Activated CD4-positive, alpha-beta memory T cell treated with anti-CD3 and anti-CD28 coated beads for 36 hours (primary cell): ENCODE data around the gene ZBTB20. TPM values are rescaled to one million over a fixed set of nuclear protein-coding genes. Genes with fewer than 3 reads are reported as not detected.

Experiments
- CTCF ChIA-PET: fragments of 350-600 bp; sonication (Branson Sonifier 250); formaldehyde crosslinking; loops from one replicate; lab custom pipeline; 2021; ENCODE audit warnings: antibody characterized with exemption, inconsistent platforms; lab: Charles Lee
- POLR2A ChIA-PET: fragments of 350-600 bp; sonication (Branson Sonifier 250); formaldehyde crosslinking; loops from one replicate; lab custom pipeline; 2021; ENCODE audit warnings: antibody characterized with exemption; lab: Charles Lee
- DNase-seq: peaks from one replicate; pipeline ENCODE4 v3.0.0-alpha.2; 2020
- H3K27ac Mint-ChIP-seq: one replicate; pipeline ENCODE4 v1.8.0; 2021; ENCODE audit warnings: mixed read lengths
- H3K27me3 Mint-ChIP-seq: one replicate; pipeline ENCODE4 v1.8.0; 2021; ENCODE audit warnings: mixed read lengths
- H3K36me3 Mint-ChIP-seq: one replicate; pipeline ENCODE4 v1.8.0; 2021; ENCODE audit warnings: mixed read lengths
- H3K4me1 Mint-ChIP-seq: one replicate; pipeline ENCODE4 v1.8.0; 2021; ENCODE audit warnings: low read depth, mixed read lengths
- H3K4me3 Mint-ChIP-seq: one replicate; pipeline ENCODE4 v1.8.0; 2021; ENCODE audit warnings: mild to moderate bottlenecking, mixed read lengths
- H3K9me3 Mint-ChIP-seq: one replicate; pipeline ENCODE4 v1.8.0; 2021; ENCODE audit warnings: mixed read lengths
- intact Hi-C: fragments of 100-400 bp; cut with micrococcal nuclease; formaldehyde crosslinking; loops from one replicate; pipeline ENCODE4 v1.15.1; 2023
- total RNA-seq, 2 experiments: library from RNA; stranded (reverse); gene quantifications; one replicate each; pipeline ENCODE4 v1.2.3, GENCODE V29; 2021

ZBTB20 gene
- total RNA-seq, 2 experiments from 2014 or later: 4.4 to 5.4 TPM

GRCh38 chr3:114314282-114314681, 832.8 kb downstream of the ZBTB20 start:
- CTCF ChIA-PET: interaction anchor here (1.1 to 1.2 kb wide), 2 partner anchors 11 to 99 kb away, joined by 3 read pairs; no protein-coding TSS in a partner anchor
- intact Hi-C loops: loop anchor here (10.0 kb wide), 1 partner anchor 1341 kb away; no protein-coding TSS in a partner anchor
- H3K27me3 Mint-ChIP-seq: no peaks in the 10 kb centered on the region
- H3K4me3 Mint-ChIP-seq: no peak overlapping the region
- POLR2A ChIA-PET: interaction anchor here (1.2 to 1.8 kb wide), 4 partner anchors 9 to 24 kb away, joined by 5 to 14 read pairs (median 10); partner anchors contain the start of gene TIGIT
- DNase-seq: no peak
- H3K9me3 Mint-ChIP-seq: no peaks in the 10 kb centered on the region
- H3K36me3 Mint-ChIP-seq: peaks cover 24% of the 10 kb centered on the region
- peak overlapping the region; percentile 82 for H3K27ac Mint-ChIP-seq
- H3K4me1 Mint-ChIP-seq: peaks cover 85% of the 10 kb centered on the region

- peaks cover 31% of the 10 kb centered on the region for H3K36me3 Mint-ChIP-seq
- peak overlapping the region; percentile 82 for H3K27ac Mint-ChIP-seq
- no peaks in the 10 kb centered on the region for H3K9me3 Mint-ChIP-seq
- no peaks in the 10 kb centered on the region for H3K27me3 Mint-ChIP-seq
- H3K4me1 Mint-ChIP-seq: peaks cover 86% of the 10 kb centered on the region
- intact Hi-C loops: loop anchor here (1.0 to 10.0 kb wide), 2 partner anchors 100 to 1341 kb away; no protein-coding TSS in a partner anchor
- ChIA-PET CTCF (interaction anchor here (0.6 to 3.1 kb wide), 7 partner anchors 12 to 256 kb away, joined by 3 to 21 read pairs (median 3); partner anchors contain the start of gene QTRT2), POLR2A (interaction anchor here (0.7 to 1.8 kb wide), 7 partner anchors 9 to 180 kb away, joined by 3 to 14 read pairs (median 5); partner anchors contain the start of gene TIGIT)
- no peak overlapping the region for H3K4me3 Mint-ChIP-seq
- DNase-seq: no peak
Measured at GRCh38 chr3:114313426-114313825, 833.7 kb downstream of the ZBTB20 start.

- Mint-ChIP-seq H3K36me3 (peaks cover 46% of the 10 kb centered on the region), H3K27me3 (no peaks in the 10 kb centered on the region), H3K9me3 (no peaks in the 10 kb centered on the region), H3K4me1 (peaks cover 81% of the 10 kb centered on the region), H3K27ac (peak overlapping the region; percentile 99), H3K4me3 (no peak overlapping the region)
- intact Hi-C loops: loop anchor here (10.0 kb wide), 1 partner anchor 1344 kb away; no protein-coding TSS in a partner anchor
- ChIA-PET POLR2A (interaction anchor here (0.6 to 2.1 kb wide), 8 partner anchors 14 to 290 kb away, joined by 3 to 16 read pairs (median 8); no protein-coding TSS in a partner anchor), CTCF (interaction anchor here (0.7 to 6.4 kb wide), 11 partner anchors 12 to 108 kb away, joined by 3 to 48 read pairs (median 5); no protein-coding TSS in a partner anchor)
- peak; percentile 61 for DNase-seq
Measured at GRCh38 chr3:114310695-114311094, 836.4 kb downstream of the ZBTB20 start.

- no peaks in the 10 kb centered on the region for H3K9me3 Mint-ChIP-seq
- peak; percentile 83 for DNase-seq
- peaks cover 77% of the 10 kb centered on the region for H3K4me1 Mint-ChIP-seq
- H3K36me3 Mint-ChIP-seq: peaks cover 50% of the 10 kb centered on the region
- peak overlapping the region; percentile 99 for H3K27ac Mint-ChIP-seq
- intact Hi-C loops: loop anchor here (1.0 to 10.0 kb wide), 9 partner anchors 7 to 774 kb away; partner anchors contain the start of genes SIDT1 and USF3
- CTCF ChIA-PET: interaction anchor here (2.1 to 6.4 kb wide), 4 partner anchors 13 to 110 kb away, joined by 7 to 48 read pairs (median 22); partner anchors contain the start of gene TIGIT
- H3K4me3 Mint-ChIP-seq: peak overlapping the region; percentile 70
- H3K27me3 Mint-ChIP-seq: no peaks in the 10 kb centered on the region
- POLR2A ChIA-PET: interaction anchor here (2.0 to 2.6 kb wide), 4 partner anchors 14 to 87 kb away, joined by 10 to 18 read pairs (median 15); partner anchors contain the start of gene TIGIT
Measured at GRCh38 chr3:114308830-114309229, 838.3 kb downstream of the ZBTB20 start.

GRCh38 chr3:114308377-114308776, 838.7 kb downstream of the ZBTB20 start:
- H3K4me1 Mint-ChIP-seq: peaks cover 73% of the 10 kb centered on the region
- ChIA-PET POLR2A (interaction anchor here (1.3 to 2.6 kb wide), 8 partner anchors 12 to 94 kb away, joined by 3 to 24 read pairs (median 15); partner anchors contain the start of gene TIGIT), CTCF (interaction anchor here (1.4 to 6.4 kb wide), 6 partner anchors 9 to 110 kb away, joined by 4 to 48 read pairs (median 8); partner anchors contain the start of gene TIGIT)
- intact Hi-C loops: loop anchor here (1.0 to 10.0 kb wide), 9 partner anchors 8 to 774 kb away; partner anchors contain the start of genes SIDT1 and USF3
- peak overlapping the region; percentile 70 for H3K4me3 Mint-ChIP-seq
- DNase-seq: no peak
- no peaks in the 10 kb centered on the region for H3K27me3 Mint-ChIP-seq
- H3K9me3 Mint-ChIP-seq: no peaks in the 10 kb centered on the region
- peaks cover 49% of the 10 kb centered on the region for H3K36me3 Mint-ChIP-seq
- peak overlapping the region; percentile 99 for H3K27ac Mint-ChIP-seq

GRCh38 chr3:114307832-114308231, 839.3 kb downstream of the ZBTB20 start:
- Mint-ChIP-seq H3K4me3 (peak overlapping the region; percentile 70), H3K9me3 (no peaks in the 10 kb centered on the region), H3K27ac (peak overlapping the region; percentile 99), H3K4me1 (peaks cover 67% of the 10 kb centered on the region), H3K27me3 (no peaks in the 10 kb centered on the region), H3K36me3 (peaks cover 47% of the 10 kb centered on the region)
- no peak for DNase-seq
- ChIA-PET POLR2A (interaction anchor here (1.3 to 2.6 kb wide), 9 partner anchors 11 to 94 kb away, joined by 3 to 24 read pairs (median 13); partner anchors contain the start of gene TIGIT), CTCF (interaction anchor here (0.8 to 6.4 kb wide), 10 partner anchors 9 to 111 kb away, joined by 3 to 48 read pairs (median 6); partner anchors contain the start of gene TIGIT)
- intact Hi-C loops: loop anchor here (1.0 to 10.0 kb wide), 11 partner anchors 8 to 773 kb away; partner anchors contain the start of genes SIDT1 and USF3

GRCh38 chr3:114307222-114307830, 839.8 kb downstream of the ZBTB20 start:
- H3K36me3 Mint-ChIP-seq: peaks cover 47% of the 10 kb centered on the region
- peak overlapping the region; percentile 70 for H3K4me3 Mint-ChIP-seq
- H3K27me3 Mint-ChIP-seq: no peaks in the 10 kb centered on the region
- ChIA-PET CTCF (interaction anchor here (0.8 to 6.4 kb wide), 12 partner anchors 8 to 154 kb away, joined by 3 to 48 read pairs (median 6); partner anchors contain the start of gene TIGIT), POLR2A (interaction anchor here (0.6 to 2.6 kb wide), 11 partner anchors 11 to 93 kb away, joined by 3 to 24 read pairs (median 10); partner anchors contain the start of gene TIGIT)
- H3K9me3 Mint-ChIP-seq: no peaks in the 10 kb centered on the region
- intact Hi-C loops: loop anchor here (1.0 to 10.0 kb wide), 6 partner anchors 16 to 773 kb away; partner anchors contain the start of genes SIDT1 and USF3
- peak overlapping the region; percentile 99 for H3K27ac Mint-ChIP-seq
- H3K4me1 Mint-ChIP-seq: peaks cover 70% of the 10 kb centered on the region
- DNase-seq: peak; percentile 72

- H3K9me3 Mint-ChIP-seq: no peaks in the 10 kb centered on the region
- H3K4me3 Mint-ChIP-seq: peak overlapping the region; percentile 42
- intact Hi-C loops: loop anchor here (10.0 kb wide), 2 partner anchors 765 to 845 kb away; partner anchors contain the start of genes SIDT1 and ZBTB20
- no peak for DNase-seq
- CTCF ChIA-PET: interaction anchor here (0.7 to 4.9 kb wide), 13 partner anchors 8 to 293 kb away, joined by 3 to 42 read pairs (median 7); no protein-coding TSS in a partner anchor
- H3K4me1 Mint-ChIP-seq: peaks cover 44% of the 10 kb centered on the region
- POLR2A ChIA-PET: interaction anchor here (1.0 kb wide), 2 partner anchors 27 to 78 kb away, joined by 3 to 4 read pairs; no protein-coding TSS in a partner anchor
- peaks cover 53% of the 10 kb centered on the region for H3K36me3 Mint-ChIP-seq
- H3K27ac Mint-ChIP-seq: peak overlapping the region; percentile 38
- H3K27me3 Mint-ChIP-seq: no peaks in the 10 kb centered on the region
Measured at GRCh38 chr3:114299941-114300624, 847.0 kb downstream of the ZBTB20 start.

- POLR2A ChIA-PET: interaction anchor here (1.0 kb wide), 2 partner anchors 28 to 78 kb away, joined by 3 to 4 read pairs; no protein-coding TSS in a partner anchor
- H3K4me1 Mint-ChIP-seq: peaks cover 46% of the 10 kb centered on the region
Measured at GRCh38 chr3:114299421-114299820, 847.7 kb downstream of the ZBTB20 start.

GRCh38 chr3:114295946-114296345, 851.1 kb downstream of the ZBTB20 start:
- H3K9me3 Mint-ChIP-seq: no peaks in the 10 kb centered on the region
- H3K36me3 Mint-ChIP-seq: peaks cover 40% of the 10 kb centered on the region
- H3K4me3 Mint-ChIP-seq: peak overlapping the region; percentile 73
- H3K27me3 Mint-ChIP-seq: no peaks in the 10 kb centered on the region
- DNase-seq: no peak
- H3K27ac Mint-ChIP-seq: peak overlapping the region; percentile 97
- ChIA-PET CTCF (interaction anchor here (0.9 to 7.1 kb wide), 7 partner anchors 10 to 144 kb away, joined by 3 to 75 read pairs (median 5); no protein-coding TSS in a partner anchor), POLR2A (interaction anchor here (1.0 to 5.0 kb wide), 6 partner anchors 11 to 83 kb away, joined by 4 to 24 read pairs (median 8); no protein-coding TSS in a partner anchor)
- peaks cover 61% of the 10 kb centered on the region for H3K4me1 Mint-ChIP-seq
- intact Hi-C loops: loop anchor here (10.0 kb wide), 1 partner anchor 849 kb away; the partner anchor contains the start of gene ZBTB20

More at GRCh38 chr3:114299421-114299820, 847.7 kb downstream of the ZBTB20 start:
- peak; percentile 60 for DNase-seq
- H3K36me3 Mint-ChIP-seq: peaks cover 53% of the 10 kb centered on the region
- intact Hi-C loops: loop anchor here (10.0 kb wide), 1 partner anchor 845 kb away; the partner anchor contains the start of gene ZBTB20
- no peaks in the 10 kb centered on the region for H3K27me3 Mint-ChIP-seq
- no peaks in the 10 kb centered on the region for H3K9me3 Mint-ChIP-seq
- peak overlapping the region; percentile 84 for H3K27ac Mint-ChIP-seq
- CTCF ChIA-PET: interaction anchor here (0.6 to 4.9 kb wide), 16 partner anchors 8 to 293 kb away, joined by 3 to 42 read pairs (median 4); no protein-coding TSS in a partner anchor
- peak overlapping the region; percentile 66 for H3K4me3 Mint-ChIP-seq
